SK-N-SH treated with all-trans-retinoic acid at 6 μM for 48 hours (cell line): Measurements from ENCODE around the gene HNRNPCL2.
"Not testable (repeated sequence)": the region's sequence is repeated elsewhere in the genome, so short reads cannot be mapped to it uniquely, and the experiment has no call there.

Source experiments
- CSDC2 ChIP-seq: fragments of 250-450 bp; sonication (Bioruptor Pico); IDR thresholded peaks from 2 replicates; pipeline ENCODE4 v1.5.0; 2020; ENCODE audit warnings: mild to moderate bottlenecking, moderate library complexity
- OSR1 ChIP-seq: fragments of 250-450 bp; sonication (Bioruptor Pico); IDR thresholded peaks from 2 replicates; pipeline ENCODE4 v1.8.0; 2022; ENCODE audit warnings: moderate library complexity, mild to moderate bottlenecking, inconsistent platforms
- TCF4 ChIP-seq: fragments of 250-450 bp; sonication (Bioruptor Pico); IDR thresholded peaks from 2 replicates; pipeline ENCODE4 v1.8.0; 2021; ENCODE audit warnings: mild to moderate bottlenecking, moderate library complexity, borderline replicate concordance
- TOX ChIP-seq: fragments of 250-450 bp; sonication (Bioruptor Pico); IDR thresholded peaks from 2 replicates; pipeline ENCODE4 v1.8.0; 2021; ENCODE audit warnings: mild to moderate bottlenecking, moderate library complexity, borderline replicate concordance
- ZFP3 ChIP-seq: fragments of 250-450 bp; sonication (Bioruptor Pico); IDR thresholded peaks from 2 replicates; pipeline ENCODE4 v1.5.0; 2020; ENCODE audit warnings: mild to moderate bottlenecking, moderate library complexity
- ZNF565 ChIP-seq: fragments of 450-650 bp; formaldehyde crosslinking; conservative IDR thresholded peaks from 2 replicates; pipeline ENCODE4 v1.5.0; 2020; ENCODE audit warnings: low read depth, mild to moderate bottlenecking, moderate library complexity
- ZNF70 ChIP-seq: fragments of 450-650 bp; formaldehyde crosslinking; IDR thresholded peaks from 2 replicates; pipeline ENCODE4 v1.5.0; 2020; ENCODE audit warnings: mild to moderate bottlenecking, moderate library complexity
- TF ChIP-seq, protein P1 (sequence below): fragments of 250-450 bp; sonication (Bioruptor Pico); IDR thresholded peaks from 2 replicates; pipeline ENCODE4 v1.8.0; 2020; ENCODE audit warnings: mild to moderate bottlenecking, moderate library complexity, borderline replicate concordance
- TF ChIP-seq, protein P2 (sequence below): fragments of 250-450 bp; sonication (Bioruptor Pico); IDR thresholded peaks from 2 replicates; pipeline ENCODE4 v1.5.1; 2020; ENCODE audit warnings: low read depth, mild to moderate bottlenecking, moderate library complexity
- TF ChIP-seq, protein P3 (sequence below): fragments of 250-450 bp; sonication (Bioruptor Pico); IDR thresholded peaks from 2 replicates; pipeline ENCODE4 v1.5.1; 2021; ENCODE audit warnings: mild to moderate bottlenecking, moderate library complexity

DNA sequence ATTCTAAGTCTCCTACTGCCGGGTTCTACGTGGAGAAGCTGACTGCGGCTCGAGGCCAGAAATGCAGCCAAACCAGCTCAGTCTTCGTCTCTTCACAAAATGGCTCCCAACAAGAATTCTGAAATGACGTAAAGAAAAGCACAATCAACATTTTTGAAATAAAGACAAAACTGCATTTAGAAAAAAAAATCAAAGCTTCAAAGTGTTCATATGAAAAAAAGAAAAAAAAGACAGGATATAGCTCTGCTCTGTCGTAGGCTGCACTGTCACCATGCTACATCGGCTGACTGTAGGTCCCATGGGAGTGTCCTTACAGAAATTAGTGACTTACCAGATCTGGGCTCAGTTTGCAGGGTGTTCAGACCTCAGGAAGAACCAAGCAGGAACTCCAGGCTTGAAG, 48.9 kb upstream of the HNRNPCL2 start, which contains the start of gene HNRNPCL4:
- TF ChIP-seq OSR1 (CRISPR knock-in tag); ZFP3 (CRISPR knock-in tag); TCF4 (CRISPR knock-in tag); TOX (CRISPR knock-in tag); ZNF565 (CRISPR knock-in tag); ZNF70 (CRISPR knock-in tag); CSDC2: not testable (repeated sequence)
- TF ChIP-seq, protein P1, sequence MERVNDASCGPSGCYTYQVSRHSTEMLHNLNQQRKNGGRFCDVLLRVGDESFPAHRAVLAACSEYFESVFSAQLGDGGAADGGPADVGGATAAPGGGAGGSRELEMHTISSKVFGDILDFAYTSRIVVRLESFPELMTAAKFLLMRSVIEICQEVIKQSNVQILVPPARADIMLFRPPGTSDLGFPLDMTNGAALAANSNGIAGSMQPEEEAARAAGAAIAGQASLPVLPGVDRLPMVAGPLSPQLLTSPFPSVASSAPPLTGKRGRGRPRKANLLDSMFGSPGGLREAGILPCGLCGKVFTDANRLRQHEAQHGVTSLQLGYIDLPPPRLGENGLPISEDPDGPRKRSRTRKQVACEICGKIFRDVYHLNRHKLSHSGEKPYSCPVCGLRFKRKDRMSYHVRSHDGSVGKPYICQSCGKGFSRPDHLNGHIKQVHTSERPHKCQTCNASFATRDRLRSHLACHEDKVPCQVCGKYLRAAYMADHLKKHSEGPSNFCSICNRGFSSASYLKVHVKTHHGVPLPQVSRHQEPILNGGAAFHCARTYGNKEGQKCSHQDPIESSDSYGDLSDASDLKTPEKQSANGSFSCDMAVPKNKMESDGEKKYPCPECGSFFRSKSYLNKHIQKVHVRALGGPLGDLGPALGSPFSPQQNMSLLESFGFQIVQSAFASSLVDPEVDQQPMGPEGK (CRISPR knock-in tag) = not testable (repeated sequence)
- TF ChIP-seq, protein P2, sequence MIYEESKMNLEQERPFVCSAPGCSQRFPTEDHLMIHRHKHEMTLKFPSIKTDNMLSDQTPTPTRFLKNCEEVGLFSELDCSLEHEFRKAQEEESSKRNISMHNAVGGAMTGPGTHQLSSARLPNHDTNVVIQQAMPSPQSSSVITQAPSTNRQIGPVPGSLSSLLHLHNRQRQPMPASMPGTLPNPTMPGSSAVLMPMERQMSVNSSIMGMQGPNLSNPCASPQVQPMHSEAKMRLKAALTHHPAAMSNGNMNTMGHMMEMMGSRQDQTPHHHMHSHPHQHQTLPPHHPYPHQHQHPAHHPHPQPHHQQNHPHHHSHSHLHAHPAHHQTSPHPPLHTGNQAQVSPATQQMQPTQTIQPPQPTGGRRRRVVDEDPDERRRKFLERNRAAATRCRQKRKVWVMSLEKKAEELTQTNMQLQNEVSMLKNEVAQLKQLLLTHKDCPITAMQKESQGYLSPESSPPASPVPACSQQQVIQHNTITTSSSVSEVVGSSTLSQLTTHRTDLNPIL (CRISPR knock-in tag) = not testable (repeated sequence)
- TF ChIP-seq, protein P3, sequence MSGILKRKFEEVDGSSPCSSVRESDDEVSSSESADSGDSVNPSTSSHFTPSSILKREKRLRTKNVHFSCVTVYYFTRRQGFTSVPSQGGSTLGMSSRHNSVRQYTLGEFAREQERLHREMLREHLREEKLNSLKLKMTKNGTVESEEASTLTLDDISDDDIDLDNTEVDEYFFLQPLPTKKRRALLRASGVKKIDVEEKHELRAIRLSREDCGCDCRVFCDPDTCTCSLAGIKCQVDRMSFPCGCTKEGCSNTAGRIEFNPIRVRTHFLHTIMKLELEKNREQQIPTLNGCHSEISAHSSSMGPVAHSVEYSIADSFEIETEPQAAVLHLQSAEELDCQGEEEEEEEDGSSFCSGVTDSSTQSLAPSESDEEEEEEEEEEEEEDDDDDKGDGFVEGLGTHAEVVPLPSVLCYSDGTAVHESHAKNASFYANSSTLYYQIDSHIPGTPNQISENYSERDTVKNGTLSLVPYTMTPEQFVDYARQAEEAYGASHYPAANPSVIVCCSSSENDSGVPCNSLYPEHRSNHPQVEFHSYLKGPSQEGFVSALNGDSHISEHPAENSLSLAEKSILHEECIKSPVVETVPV = not testable (repeated sequence)
